ENCODE data around the gene RHOXF2. TPM values are rescaled to one million over a fixed set of nuclear protein-coding genes. Genes with fewer than 3 reads are reported as not detected.

Gene RHOXF2
- total RNA-seq, 1 donor = under 0.01 TPM

- no peak overlapping the region for H2AFZ ChIP-seq (ENCODE audit: low read length)
- no peak overlapping the region for H3K27ac ChIP-seq (ENCODE audit: low read depth, low read length)
- no peaks in the 10 kb centered on the region for H3K4me1 ChIP-seq (ENCODE audit: insufficient read depth, low read length)
- H3K9me3 ChIP-seq (ENCODE audit: low read depth, low read length) = no peaks in the 10 kb centered on the region
- H3K79me2 ChIP-seq (ENCODE audit: insufficient read depth, low read length) = no peaks in the 10 kb centered on the region
- H3K27me3 ChIP-seq (ENCODE audit: insufficient read depth, low read length) = peaks cover 11% of the 10 kb centered on the region
- no peak overlapping the region for H3K4me3 ChIP-seq (ENCODE audit: insufficient read depth, low read length)
- H4K20me1 ChIP-seq (ENCODE audit: insufficient read depth, low read length) = no peaks in the 10 kb centered on the region
- H3K4me2 ChIP-seq (ENCODE audit: insufficient read depth, low read length) = no peak overlapping the region
- DNase-seq (ENCODE audit: insufficient read length, low spot score, missing footprints) = peak; percentile 10
- TF ChIP-seq CTCF (IDR thresholded peaks at IDR 0.05; ENCODE audit: extremely low read depth, low read depth, low read length) = no peak
- no peaks in the 10 kb centered on the region for H3K36me3 ChIP-seq (ENCODE audit: insufficient read depth, low read length)
These were observed 48.7 kb downstream of the RHOXF2 start for GRCh38 chrX:120207009-120207605.

- H3K36me3 ChIP-seq (ENCODE audit: insufficient read depth, low read length) = no peaks in the 10 kb centered on the region
- H3K4me2 ChIP-seq (ENCODE audit: insufficient read depth, low read length) = no peak overlapping the region
- no peaks in the 10 kb centered on the region for H3K4me1 ChIP-seq (ENCODE audit: insufficient read depth, low read length)
- no peaks in the 10 kb centered on the region for H4K20me1 ChIP-seq (ENCODE audit: insufficient read depth, low read length)
- DNase-seq (ENCODE audit: insufficient read length, low spot score, missing footprints) = peak; percentile 85
- no peaks in the 10 kb centered on the region for H3K27me3 ChIP-seq (ENCODE audit: insufficient read depth, low read length)
- peak; percentile 89 for TF ChIP-seq CTCF (IDR thresholded peaks at IDR 0.05; ENCODE audit: extremely low read depth, low read depth, low read length)
- H3K79me2 ChIP-seq (ENCODE audit: insufficient read depth, low read length) = no peaks in the 10 kb centered on the region
- H3K4me3 ChIP-seq (ENCODE audit: insufficient read depth, low read length) = no peak overlapping the region
- H3K9me3 ChIP-seq (ENCODE audit: low read depth, low read length) = no peaks in the 10 kb centered on the region
- H2AFZ ChIP-seq (ENCODE audit: low read length) = no peak overlapping the region
- H3K27ac ChIP-seq (ENCODE audit: low read depth, low read length) = no peak overlapping the region
These were observed 55.2 kb downstream of the RHOXF2 start for GRCh38 chrX:120213438-120214265.

Other genes starting within 250 kb of the RHOXF2 start
- 4.3 and 4.7 TPM in 2 replicates for gene NKAP, start 214.9 kb upstream of the RHOXF2 start, total RNA-seq
- not detected in 2 replicates for gene RHOXF2B, start 80.9 kb upstream of the RHOXF2 start, total RNA-seq
- gene RHOXF1, start 42.7 kb upstream of the RHOXF2 start, total RNA-seq = not detected in 2 replicates
- gene ZBTB33, start 92.2 kb downstream of the RHOXF2 start, total RNA-seq = 19.2 and 20.0 TPM in 2 replicates
- gene TMEM255A, start 152.8 kb downstream of the RHOXF2 start, total RNA-seq = under 0.01 and 0.29 TPM in 2 replicates
- not detected in 2 replicates for gene ATP1B4, start 203.5 kb downstream of the RHOXF2 start, total RNA-seq

Data from osteoblast (primary cell).